ENCODE results near the gene TCP11.

DNA sequence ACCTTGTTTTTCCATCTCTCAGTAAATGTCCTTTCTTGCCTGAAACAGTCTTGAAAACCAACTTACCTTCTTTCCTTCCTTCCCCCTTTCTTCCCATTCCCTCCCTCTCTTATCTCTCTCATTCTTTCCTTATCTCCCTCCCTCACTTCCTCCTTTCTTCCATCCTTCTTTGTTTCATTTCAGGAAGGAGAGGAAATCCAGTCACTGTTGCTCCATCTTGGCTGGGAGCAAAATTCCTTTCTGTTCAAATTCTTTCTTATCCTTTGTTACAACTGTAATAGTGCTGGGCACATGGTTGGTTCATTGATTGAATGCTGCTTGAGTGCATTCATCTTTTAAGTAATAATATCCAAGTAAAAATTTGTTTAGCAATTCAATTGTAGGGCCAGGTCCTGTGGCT, 17.4 kb upstream of the TCP11 start:
- TF ChIP-seq, protein P1, sequence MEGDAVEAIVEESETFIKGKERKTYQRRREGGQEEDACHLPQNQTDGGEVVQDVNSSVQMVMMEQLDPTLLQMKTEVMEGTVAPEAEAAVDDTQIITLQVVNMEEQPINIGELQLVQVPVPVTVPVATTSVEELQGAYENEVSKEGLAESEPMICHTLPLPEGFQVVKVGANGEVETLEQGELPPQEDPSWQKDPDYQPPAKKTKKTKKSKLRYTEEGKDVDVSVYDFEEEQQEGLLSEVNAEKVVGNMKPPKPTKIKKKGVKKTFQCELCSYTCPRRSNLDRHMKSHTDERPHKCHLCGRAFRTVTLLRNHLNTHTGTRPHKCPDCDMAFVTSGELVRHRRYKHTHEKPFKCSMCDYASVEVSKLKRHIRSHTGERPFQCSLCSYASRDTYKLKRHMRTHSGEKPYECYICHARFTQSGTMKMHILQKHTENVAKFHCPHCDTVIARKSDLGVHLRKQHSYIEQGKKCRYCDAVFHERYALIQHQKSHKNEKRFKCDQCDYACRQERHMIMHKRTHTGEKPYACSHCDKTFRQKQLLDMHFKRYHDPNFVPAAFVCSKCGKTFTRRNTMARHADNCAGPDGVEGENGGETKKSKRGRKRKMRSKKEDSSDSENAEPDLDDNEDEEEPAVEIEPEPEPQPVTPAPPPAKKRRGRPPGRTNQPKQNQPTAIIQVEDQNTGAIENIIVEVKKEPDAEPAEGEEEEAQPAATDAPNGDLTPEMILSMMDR (IDR thresholded peaks at IDR 0.05; ENCODE audit: low read depth, low read length, missing input control), result no peak
- TF ChIP-seq, protein P2, sequence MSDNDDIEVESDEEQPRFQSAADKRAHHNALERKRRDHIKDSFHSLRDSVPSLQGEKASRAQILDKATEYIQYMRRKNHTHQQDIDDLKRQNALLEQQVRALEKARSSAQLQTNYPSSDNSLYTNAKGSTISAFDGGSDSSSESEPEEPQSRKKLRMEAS (IDR thresholded peaks at IDR 0.05), result no peak
- TF ChIP-seq NR2F2 (IDR thresholded peaks at IDR 0.05) (no peak), TAF1 (conservative IDR thresholded peaks at IDR 0.05) (no peak), GABPA (IDR thresholded peaks at IDR 0.05 in 1 of 2, conservative IDR thresholded peaks at IDR 0.05 in 1 of 2) (no peak), EGR1 (IDR thresholded peaks at IDR 0.05; ENCODE audit: low read depth in 2 of 2) (no peak), FOXA1 (IDR thresholded peaks at IDR 0.05) (no peak), HNF4G (IDR thresholded peaks at IDR 0.05) (no peak), SP1 (IDR thresholded peaks at IDR 0.05) (no peak), YY1 (IDR thresholded peaks at IDR 0.05) (no peak), RXRA (IDR thresholded peaks at IDR 0.05) (no peak)
- TF ChIP-seq, protein P3, sequence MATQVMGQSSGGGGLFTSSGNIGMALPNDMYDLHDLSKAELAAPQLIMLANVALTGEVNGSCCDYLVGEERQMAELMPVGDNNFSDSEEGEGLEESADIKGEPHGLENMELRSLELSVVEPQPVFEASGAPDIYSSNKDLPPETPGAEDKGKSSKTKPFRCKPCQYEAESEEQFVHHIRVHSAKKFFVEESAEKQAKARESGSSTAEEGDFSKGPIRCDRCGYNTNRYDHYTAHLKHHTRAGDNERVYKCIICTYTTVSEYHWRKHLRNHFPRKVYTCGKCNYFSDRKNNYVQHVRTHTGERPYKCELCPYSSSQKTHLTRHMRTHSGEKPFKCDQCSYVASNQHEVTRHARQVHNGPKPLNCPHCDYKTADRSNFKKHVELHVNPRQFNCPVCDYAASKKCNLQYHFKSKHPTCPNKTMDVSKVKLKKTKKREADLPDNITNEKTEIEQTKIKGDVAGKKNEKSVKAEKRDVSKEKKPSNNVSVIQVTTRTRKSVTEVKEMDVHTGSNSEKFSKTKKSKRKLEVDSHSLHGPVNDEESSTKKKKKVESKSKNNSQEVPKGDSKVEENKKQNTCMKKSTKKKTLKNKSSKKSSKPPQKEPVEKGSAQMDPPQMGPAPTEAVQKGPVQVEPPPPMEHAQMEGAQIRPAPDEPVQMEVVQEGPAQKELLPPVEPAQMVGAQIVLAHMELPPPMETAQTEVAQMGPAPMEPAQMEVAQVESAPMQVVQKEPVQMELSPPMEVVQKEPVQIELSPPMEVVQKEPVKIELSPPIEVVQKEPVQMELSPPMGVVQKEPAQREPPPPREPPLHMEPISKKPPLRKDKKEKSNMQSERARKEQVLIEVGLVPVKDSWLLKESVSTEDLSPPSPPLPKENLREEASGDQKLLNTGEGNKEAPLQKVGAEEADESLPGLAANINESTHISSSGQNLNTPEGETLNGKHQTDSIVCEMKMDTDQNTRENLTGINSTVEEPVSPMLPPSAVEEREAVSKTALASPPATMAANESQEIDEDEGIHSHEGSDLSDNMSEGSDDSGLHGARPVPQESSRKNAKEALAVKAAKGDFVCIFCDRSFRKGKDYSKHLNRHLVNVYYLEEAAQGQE (IDR thresholded peaks at IDR 0.05), result no peak
- TF ChIP-seq, protein P4, sequence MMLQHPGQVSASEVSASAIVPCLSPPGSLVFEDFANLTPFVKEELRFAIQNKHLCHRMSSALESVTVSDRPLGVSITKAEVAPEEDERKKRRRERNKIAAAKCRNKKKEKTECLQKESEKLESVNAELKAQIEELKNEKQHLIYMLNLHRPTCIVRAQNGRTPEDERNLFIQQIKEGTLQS (IDR thresholded peaks at IDR 0.05), result no peak
